GM21423 (cell line): ENCODE results near the gene CSRNP2.
"Not testable (repeated sequence)": the region's sequence is repeated elsewhere in the genome, so short reads cannot be mapped to it uniquely, and the experiment has no call there.

Experiments used
- ATAC-seq: cut with Tn5 transposase; IDR thresholded peaks from one replicate; pipeline ENCODE4 v1.9.1; 2021; ENCODE audit warnings: mild to moderate bottlenecking, moderate library complexity; ENCODE audit not compliant: unreplicated experiment

CSRNP2 gene

DNA sequence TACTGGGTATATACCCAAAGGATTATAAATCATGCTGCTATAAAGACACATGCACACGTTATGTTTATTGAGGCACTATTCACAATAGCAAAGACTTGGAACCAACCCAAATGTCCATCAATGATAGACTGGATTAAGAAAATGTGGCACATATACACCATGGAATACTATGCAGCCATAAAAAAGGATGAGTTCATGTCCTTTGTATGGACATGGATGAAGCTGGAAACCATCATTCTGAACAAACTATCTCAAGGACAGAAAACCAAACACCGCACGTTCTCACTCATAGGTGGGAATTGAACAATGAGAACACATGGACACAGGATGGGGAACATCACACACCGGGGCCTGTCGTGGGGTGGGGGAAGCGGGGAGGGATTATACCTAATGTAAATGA, 4.5 kb downstream of the CSRNP2 start:
- not testable (repeated sequence) for ATAC-seq

DNA sequence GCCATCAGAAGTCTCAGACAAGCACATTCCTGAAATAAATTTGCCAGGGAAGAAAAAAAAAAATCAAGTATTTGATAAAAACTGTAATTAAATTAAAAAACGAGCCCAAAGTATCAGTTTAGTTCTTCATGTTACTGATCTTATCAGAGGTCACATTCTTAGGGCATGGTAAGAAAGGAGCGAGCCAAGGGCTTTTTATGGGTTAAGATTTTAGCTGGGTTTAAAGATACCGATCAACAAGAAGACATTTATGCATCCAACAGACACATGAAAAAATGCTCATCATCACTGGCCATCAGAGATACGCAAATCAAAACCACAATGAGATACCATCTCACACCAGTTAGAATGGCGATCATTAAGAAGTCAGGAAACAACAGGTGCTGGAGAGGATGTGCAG, 5.0 kb downstream of the CSRNP2 start:
- not testable (repeated sequence) for ATAC-seq

DNA sequence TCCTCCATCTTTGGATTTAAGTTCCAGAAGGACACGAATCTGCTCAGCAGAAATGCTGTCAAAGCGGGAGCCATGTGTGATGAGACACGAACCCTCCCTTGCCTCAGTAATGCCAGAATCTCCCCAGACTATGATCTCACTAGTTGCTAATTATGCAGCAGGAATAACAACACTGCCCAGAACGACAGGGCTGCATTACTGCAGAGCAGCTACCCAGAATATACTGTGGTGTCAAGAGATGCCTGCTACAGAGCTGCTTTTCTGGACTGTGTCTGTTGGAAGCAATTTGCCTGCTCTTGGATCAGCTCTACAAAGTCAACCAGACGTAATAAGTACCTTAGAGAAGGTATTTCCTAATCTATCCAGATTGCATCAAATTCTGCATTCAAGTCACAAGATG, 5.5 kb downstream of the CSRNP2 start:
- no peak for ATAC-seq

DNA sequence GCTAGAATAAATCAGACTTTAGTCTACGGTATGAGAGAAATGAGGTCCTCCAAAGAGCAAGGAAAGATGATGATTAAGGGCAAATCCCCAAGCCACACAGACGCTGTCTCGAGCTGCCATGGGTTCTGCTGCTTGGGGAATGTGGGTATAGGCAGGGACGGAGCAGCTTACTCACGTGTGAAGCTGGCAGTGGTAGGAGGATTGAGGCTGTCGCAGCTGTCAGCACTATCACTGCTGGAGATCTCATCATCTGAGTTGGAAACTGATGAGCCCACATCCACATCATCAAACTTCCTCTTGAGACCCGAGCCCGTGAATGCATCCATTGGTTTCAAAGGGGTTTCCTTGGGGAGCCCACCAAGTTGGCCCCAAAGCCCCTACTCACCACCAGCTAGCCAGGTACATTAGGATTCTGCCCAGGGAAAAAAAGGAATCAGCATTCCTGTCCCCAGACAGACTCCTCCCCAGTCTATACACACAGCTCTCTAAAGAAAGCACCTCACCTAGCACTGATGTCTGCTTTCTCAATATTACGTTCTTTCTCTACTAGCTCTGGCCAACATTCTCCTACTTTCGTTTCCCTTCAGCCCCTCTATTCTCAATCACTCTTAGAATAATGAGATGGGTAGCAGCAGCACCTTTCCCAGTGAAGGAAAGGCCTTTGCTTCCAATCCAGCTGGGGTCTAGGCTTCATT, 7.0 kb downstream of the CSRNP2 start:
- no peak for ATAC-seq

DNA sequence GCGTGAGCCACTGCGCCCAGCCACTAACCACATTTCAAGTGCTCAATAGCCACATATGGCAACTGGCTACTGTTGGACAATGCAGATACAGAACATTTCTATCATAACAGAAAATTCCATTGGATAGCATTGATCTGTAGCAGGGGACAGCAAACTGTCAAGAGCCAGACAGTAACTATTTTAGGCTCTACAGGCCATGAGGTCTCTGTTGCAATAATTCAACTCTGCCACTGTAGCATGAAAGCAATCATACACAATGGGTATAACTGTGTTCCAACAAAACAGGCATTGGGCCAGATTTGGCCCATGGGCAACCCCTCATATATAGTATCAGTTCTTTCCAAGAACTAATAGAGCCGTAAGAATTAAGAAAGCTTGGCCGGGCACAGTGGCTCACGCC, 8.0 kb downstream of the CSRNP2 start:
- no peak for ATAC-seq

DNA sequence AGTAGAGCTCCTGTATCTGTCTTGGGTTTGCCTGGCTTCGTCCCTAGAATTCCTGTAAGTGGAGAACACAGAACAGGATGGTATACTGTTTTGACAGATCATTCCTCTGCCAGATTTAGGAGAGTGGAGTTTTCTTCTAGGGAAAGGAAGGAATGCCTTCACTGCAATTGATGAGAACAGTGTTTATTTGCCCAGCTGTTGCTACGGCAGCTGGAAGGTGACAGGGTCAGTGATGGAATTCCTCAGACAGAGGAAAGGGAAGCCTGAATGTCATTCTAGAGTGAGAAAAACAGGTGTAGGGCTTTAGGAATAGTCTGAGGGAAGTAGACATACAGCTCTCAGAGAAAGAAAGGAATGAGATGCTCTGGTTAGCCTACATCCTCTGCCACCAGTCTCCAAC, 11.7 kb downstream of the CSRNP2 start:
- ATAC-seq: no peak

DNA sequence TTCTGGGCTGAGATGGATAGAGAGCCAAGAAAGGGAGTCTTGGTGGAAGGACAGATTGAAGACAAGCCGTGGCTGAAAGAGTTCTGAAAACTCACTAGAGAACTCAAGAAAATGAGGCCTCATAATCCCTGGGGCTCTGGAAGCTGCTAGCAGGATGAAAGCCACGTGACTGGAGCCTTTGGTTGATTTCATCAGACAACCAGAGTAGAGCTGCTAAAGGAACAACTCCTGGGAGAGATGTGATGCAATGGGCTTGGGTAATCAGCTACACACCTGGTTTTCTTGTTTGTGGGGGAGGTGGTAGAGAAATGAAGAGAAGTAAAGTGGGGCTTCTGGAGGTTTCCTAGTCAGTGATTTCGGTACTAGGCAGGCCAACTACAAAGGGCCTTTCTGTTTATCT, 13.4 kb downstream of the CSRNP2 start:
- ATAC-seq: no peak

DNA sequence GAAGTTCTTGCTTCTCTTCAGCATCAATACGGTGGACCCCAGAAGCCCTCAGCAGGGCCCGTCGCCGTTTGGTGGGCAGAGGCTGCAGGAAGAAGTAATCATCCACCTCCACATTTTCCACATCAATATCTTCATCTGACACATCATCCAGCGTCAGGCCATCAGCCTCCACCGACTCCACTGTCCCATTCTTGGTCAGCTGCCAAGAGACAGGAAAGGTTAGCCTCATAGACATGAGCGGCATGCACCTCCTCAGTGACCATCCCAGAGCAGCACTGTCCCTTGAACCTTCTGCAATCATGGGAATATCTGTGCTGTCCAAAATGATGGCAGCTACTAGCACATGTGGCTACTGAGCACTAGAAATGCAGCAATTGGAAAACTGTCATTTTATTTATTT, 15.6 kb downstream of the CSRNP2 start:
- no peak for ATAC-seq

DNA sequence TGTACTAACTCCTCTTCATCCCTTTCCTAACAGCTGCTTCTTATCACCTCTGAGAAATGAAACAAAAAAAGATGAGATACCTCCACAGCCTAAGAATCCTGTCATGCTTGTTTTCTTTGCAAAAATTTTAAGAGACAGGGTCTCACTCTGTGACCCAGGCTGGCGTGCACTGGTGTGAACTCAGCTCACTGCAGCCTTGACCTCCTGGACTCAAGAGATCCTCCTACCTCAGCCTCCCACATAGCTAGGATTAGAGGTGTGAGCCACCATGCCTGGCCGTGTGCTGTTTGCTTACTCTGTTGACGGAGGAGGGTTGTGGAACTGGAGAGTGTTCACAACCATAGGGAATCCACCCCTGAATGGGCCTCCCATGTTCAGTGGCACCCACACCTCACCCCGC, 16.2 kb downstream of the CSRNP2 start:
- no peak for ATAC-seq

DNA sequence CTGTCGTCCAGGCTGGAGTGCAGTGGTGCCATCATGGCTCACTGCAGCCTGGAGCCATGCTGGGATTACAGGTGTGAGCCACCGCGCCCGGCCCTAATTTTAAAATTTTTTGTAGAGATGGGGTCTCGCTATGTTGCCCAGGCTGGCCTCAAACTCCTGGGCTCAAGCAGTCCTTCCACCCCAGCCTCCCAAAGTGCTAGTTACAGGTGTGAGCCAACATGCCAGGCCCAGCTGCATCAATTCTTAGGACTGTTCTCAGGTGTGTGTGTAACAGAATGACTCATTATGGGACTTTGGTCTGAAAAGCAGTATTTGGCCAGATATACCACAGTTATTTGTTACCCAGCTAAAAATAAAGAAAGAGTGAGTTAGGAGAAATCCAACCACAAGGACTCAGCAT, 17.9 kb downstream of the CSRNP2 start:
- no peak for ATAC-seq

DNA sequence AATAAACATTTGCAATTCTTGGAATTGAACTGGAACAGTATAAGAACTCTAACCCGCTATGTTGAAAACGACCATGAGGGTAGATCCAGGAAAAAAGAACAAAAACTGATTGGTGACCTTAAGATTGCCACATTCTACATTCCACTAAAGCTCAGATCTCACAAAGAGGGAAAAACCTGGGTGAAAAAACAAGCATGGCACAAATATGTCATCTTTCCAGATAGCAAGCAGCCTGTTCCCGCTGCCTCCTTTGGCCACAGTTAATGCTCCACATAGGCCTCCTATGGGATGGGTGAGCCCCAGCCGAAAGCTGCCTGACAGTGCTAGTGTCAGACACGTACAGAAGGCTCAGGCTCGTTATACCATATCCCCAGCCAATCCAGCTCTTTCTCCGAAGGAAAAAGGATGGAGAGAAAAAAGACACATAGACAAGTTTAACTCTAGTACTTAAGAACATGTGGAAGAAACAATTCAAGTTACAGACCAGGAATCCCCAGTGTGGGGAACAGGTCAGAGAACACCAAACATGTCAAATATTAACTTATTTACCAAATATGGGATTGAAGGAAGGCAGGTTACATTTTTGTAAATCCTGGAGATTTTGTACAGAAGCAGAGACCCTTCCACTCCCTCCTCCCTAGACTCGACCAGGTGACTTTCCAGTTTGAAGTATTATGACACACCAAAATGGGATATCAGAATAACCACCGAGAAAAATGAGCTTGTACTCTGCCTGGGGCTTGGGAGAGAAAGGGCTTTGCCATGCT, 20.6 kb downstream of the CSRNP2 start:
- ATAC-seq: no peak

DNA sequence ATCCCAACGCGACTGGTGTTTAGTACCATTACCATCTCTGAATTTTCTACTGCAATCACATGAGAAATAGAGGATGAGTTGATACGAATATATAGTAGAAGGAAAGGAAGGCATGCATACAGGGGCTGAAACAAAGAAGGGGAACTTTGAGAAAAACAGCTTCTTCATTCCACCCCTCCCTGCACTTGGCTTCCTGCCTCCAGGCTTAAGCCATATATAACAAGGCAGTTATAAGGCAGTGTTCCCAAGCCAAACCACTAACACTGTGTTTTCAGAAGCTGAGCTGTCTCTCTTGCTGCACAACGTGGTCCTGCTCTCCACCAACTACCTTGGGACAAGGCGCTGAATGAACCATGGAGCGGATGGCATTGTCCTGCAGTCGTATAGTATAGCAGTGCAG, 24.3 kb downstream of the CSRNP2 start:
- ATAC-seq: no peak

DNA sequence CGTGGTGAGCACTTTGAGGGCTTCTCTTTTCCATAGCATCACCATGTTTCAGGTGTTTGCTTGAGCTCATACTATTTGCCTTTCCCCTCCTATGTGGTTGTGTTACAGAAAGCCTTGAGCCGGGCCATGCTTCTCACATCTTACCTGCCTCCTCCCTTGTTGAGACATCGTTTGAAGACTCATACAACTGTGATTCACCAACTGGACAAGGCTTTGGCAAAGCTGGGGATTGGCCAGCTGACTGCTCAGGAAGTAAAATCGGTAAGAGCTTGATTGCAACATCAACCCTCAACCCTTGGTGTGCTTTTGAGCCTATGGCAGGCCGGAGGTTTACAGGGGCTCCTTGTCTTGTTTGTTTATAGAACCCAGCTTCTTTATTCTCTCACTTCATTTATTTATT, 27.2 kb downstream of the CSRNP2 start:
- no peak for ATAC-seq

DNA sequence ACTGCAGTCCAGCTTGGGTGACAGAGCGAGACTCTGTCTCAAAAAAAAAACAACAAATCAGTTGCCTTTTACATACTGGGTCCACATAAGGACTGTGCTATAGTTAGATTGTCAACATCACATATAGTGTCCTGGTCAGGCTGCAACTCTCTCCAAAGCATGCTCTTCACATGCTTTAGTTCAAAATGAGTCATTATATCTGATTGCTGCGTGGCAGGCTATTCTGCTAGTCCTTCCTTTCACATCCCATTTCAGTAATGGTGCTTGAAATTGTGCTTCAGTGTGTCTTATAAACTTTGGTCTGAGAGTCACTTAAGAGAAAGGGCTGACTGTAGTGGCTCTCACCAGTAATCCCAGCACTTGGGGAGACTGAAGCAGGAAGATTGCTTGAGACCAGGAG, 28.3 kb downstream of the CSRNP2 start:
- ATAC-seq: no peak

DNA sequence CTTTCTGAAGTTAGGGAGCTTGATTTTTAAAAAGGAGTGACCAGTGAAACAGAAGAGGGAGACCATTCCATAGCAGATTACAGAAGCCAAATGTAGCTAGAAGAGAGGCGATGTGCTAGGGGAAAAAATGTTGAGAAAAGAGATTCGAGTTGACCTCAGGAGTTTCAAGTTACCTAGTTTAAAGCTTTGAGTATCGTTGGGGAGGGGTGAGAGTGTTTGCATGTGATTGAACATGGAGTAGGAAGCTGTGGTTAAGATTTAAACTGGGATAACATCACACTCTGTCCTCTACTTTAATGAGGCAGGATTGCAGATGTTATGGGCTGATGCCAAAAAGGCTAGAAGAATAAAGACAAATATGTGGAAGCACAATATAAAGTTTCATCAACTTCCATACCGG, 31.6 kb downstream of the CSRNP2 start:
- ATAC-seq: no peak

DNA sequence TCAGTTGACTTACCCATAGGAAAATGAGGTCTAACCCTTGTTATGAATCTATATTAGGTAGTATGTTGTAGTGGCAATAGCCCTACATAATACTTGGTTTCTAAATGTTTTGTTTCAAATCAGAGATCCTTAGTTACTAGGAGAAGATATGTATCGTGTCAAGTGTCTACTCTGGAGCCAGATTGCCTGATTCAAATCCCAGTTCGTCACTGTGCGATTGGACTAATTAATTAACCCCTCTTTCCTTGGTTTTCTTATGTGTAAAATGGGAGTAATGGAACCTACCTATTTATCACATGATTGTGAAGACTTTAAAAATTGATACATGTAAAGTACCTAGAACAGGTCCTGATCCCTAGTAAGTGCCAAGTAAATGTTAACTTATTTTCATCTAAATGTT, 33.9 kb downstream of the CSRNP2 start:
- no peak for ATAC-seq

DNA sequence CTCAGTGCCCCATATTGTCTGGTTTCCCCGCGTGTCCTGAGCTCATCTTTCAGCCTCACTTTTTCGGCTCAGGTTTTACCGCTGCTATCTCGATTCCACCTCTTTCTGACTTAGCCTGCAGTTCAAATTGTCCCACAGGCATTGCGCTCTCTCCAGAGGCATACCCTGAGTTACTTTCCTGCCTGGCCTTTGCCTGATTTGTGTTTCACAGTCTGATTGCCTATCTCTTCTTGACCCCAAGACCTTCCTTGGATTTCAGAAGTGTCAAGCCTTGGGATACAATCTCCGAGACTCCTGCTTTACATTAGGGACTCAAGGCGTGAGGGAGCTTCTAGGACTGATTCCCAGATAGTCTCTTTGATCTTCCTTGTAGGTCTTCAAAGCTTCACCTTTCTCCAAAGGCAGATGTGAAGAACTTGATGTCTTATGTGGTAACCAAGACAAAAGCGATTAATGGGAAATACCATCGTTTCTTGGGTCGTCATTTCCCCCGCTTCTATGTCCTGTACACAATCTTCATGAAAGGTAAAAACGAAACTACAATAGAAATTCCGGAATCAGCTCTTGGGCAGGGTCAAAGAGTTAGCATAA, 34.6 kb downstream of the CSRNP2 start:
- no peak for ATAC-seq

DNA sequence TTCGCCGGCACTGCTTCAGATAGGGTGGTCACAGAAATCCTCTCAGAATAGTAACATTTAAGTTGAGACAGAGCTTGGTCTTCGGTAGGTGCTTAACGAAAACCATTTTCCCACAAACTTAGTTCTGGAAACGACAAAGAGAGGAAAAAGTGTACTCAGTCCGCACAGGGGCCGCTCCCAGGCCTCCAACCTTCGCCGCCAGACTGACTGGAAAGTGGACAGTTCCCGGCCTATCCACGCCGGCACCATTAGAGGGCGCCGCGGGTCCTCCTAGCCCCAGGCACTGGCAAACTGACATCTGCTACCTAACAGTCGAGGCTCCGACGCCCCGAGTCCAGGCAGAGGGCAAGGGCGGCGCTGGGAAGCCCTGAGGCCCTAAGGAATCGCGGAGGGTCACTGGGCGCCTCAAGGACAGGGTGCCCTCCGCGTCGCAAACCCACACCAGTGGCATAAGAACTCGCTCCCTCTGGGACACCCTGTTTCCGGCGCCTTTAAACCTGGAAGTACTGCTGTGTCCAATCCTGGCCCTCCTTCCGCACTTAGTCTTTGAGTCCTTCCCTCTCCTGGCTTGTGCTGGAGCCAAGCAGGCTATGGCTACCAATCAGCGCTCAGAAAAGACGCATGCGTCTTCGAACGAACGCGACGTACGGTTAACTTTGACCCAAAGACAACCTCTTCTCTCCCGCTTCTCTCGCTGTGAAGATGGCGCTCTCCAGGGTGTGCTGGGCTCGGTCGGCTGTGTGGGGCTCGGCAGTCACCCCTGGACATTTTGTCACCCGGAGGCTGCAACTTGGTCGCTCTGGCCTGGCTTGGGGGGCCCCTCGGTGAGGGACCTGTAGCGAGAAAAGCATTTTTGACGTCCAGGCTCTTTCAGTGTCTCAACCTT, 35.5 kb downstream of the CSRNP2 start, which contains the start of gene LETMD1:
Gene LETMD1, plus strand, starts transcription at position 673 of the 886 bp plus-strand sequence. Its CDS starts 30 bp downstream, at position 703.
- ATAC-seq: peak; percentile 95

DNA sequence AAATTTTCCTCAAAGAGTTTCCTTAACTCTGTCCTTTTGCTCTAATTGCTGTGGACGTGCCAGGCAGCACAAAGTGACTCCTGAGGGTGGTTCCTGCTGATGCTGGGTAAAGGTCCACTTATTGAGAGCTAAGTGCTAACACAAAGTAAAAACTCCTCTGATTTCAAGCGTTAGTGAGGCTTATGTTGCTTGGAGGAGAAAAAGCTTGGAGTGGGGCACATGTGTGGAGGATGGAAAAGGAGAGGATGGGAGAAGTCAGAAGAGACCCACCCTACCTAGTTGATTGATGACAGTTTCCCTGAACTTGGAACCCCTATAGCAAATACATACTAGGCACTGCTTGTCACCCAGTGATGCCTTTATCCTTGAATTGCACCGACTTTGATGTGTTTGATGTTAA, 47.1 kb downstream of the CSRNP2 start:
- no peak for ATAC-seq

DNA sequence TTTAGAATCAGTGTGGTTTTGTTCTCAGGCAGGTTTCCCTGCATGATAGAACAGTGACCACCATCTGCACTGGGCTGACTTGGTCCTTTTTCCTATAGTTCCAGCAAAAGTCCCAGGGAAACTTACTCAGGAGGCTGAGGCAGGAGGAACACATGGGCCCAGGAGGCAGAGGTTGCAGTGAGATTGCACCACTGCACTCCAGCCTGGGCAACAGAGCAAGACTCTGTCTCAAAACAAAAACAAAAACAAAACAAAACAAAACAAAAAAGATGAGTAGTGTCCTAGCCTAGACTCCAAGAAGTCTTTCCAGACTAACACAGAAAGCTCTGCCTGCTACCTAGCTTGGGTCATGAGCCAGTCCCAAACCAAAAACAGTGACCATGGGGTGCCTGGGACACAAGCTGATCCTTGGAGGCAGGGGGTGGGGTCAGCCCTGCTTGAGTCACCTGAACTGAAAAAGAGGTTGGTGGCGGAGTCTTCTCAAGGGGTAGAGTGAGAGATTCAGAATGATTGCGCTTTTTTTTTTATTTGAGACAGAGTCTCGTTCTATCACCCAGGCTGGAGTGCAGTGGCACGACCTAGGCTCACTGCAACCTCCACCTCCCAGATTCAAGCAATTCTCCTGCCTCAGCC, 49.8 kb downstream of the CSRNP2 start:
- no peak for ATAC-seq

DNA sequence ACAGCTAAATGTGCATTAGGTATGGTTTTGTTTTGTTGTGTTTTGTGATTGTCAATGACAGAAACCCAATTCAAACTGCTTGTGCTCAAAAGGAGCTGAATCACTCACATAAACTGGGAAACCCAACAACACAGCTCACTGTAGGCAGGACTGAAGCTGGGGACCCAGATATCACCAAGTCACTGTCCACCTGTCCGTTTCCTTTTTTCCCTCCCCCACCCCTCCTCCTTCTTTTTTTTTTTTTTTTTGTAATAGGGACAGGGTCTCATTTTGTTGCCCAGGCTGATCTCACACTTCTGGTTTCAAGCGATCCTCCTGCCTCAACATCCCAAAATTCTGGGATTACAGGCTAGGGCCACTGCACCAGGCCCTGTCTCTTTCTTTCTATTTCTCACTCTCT, 50.3 kb downstream of the CSRNP2 start:
- no peak for ATAC-seq
